IMR-90 (cell line): ENCODE data around the gene TEX22. TPM values are rescaled to one million over a fixed set of nuclear protein-coding genes. Genes with fewer than 3 reads are reported as not detected.

Experiments used
- ATAC-seq: fragments of 200-7000 bp; cut with Tn5 transposase; 2 replicates; pipeline ENCODE4 v1.9.1; 2020; ENCODE audit warnings: low read depth, mild to moderate bottlenecking, moderate library complexity
- BruUV-seq: library from RNA; stranded (reverse); fragments of 400-500 nt; replicated peaks from 2 replicates; lab custom pipeline; 2021; lab: Mats Ljungman, UMichigan
- CTCF ChIA-PET: fragments of 300-600 bp; formaldehyde crosslinking; extraction: SDS; loops from one replicate; lab custom pipeline; 2021; ENCODE audit warnings: antibody characterized with exemption; lab: Yijun Ruan, JAX
- POLR2A ChIA-PET: fragments of 300-600 bp; sonication (Branson Sonifier 250); formaldehyde crosslinking; loops from one replicate; lab custom pipeline; 2022; ENCODE audit warnings: antibody characterized with exemption; ENCODE audit not compliant: unreplicated experiment; lab: Charles Lee
- DNase-seq: peaks from one replicate; pipeline ENCODE4 v3.0.0; 2013
- H2AFZ ChIP-seq: replicated peaks from 2 replicates; pipeline ENCODE3; 2013; ENCODE audit warnings: low read length, mild to moderate bottlenecking; ENCODE audit not compliant: poor library complexity
- H2AK5ac ChIP-seq: 2 replicates; pipeline ENCODE4 v1.6.1; 2013; ENCODE audit warnings: low read depth, low read length, inconsistent platforms
- H2AK9ac ChIP-seq: replicated peaks from 2 replicates; pipeline ENCODE3; 2013; ENCODE audit warnings: mild to moderate bottlenecking, low read depth, low read length, moderate library complexity; ENCODE audit not compliant: poor library complexity
- H2BK120ac ChIP-seq: 2 replicates; pipeline ENCODE4 v1.6.1; 2013; ENCODE audit warnings: low read depth, low read length, inconsistent platforms
- H2BK15ac ChIP-seq: 3 replicates; pipeline ENCODE4 v1.6.1; 2013; ENCODE audit warnings: low read depth, low read length, inconsistent platforms
- H2BK20ac ChIP-seq: 2 replicates; pipeline ENCODE4 v1.6.1; 2013; ENCODE audit warnings: low read depth, mild to moderate bottlenecking, inconsistent platforms, low read length, moderate library complexity
- H2BK5ac ChIP-seq: 2 replicates; pipeline ENCODE4 v1.6.1; 2013; ENCODE audit warnings: mild to moderate bottlenecking, low read depth, low read length, inconsistent platforms; ENCODE audit not compliant: poor library complexity, severe bottlenecking
- H3K14ac ChIP-seq: replicated peaks from 2 replicates; pipeline ENCODE4 v1.6.1; 2013; ENCODE audit warnings: low read depth, low read length, inconsistent platforms
- H3K18ac ChIP-seq: 2 replicates; pipeline ENCODE4 v1.6.1; 2013; ENCODE audit warnings: low read depth, low read length, control low read depth
- H3K23ac ChIP-seq: 2 replicates; pipeline ENCODE4 v1.6.1; 2013; ENCODE audit warnings: low read depth, low read length, inconsistent platforms
- H3K27ac ChIP-seq: 2 replicates; pipeline ENCODE4 v1.5.1; 2013; ENCODE audit warnings: mild to moderate bottlenecking, control low read depth, low read length; ENCODE audit not compliant: insufficient read depth
- H3K27me3 ChIP-seq: 2 replicates; pipeline ENCODE4 v1.6.1; 2013; ENCODE audit warnings: low read length; ENCODE audit not compliant: control insufficient read depth, insufficient read depth
- H3K36me3 ChIP-seq: 2 replicates; pipeline ENCODE4 v1.6.1; 2013; ENCODE audit warnings: low read length, mixed read lengths; ENCODE audit not compliant: control insufficient read depth, insufficient read depth
- H3K4ac ChIP-seq: 2 replicates; pipeline ENCODE4 v1.6.1; 2013; ENCODE audit warnings: low read depth, low read length, inconsistent platforms
- H3K4me1 ChIP-seq: 2 replicates; pipeline ENCODE4 v1.6.1; 2013; ENCODE audit warnings: low read length, mixed read lengths; ENCODE audit not compliant: control insufficient read depth, insufficient read depth
- H3K4me2 ChIP-seq: 2 replicates; pipeline ENCODE4 v1.6.1; 2013; ENCODE audit warnings: low read depth, mild to moderate bottlenecking, control low read depth, low read length, moderate library complexity
- H3K4me3 ChIP-seq: 2 replicates; pipeline ENCODE4 v1.5.1; 2013; ENCODE audit warnings: low read depth, mild to moderate bottlenecking, control low read depth, low read length, moderate library complexity; ENCODE audit not compliant: insufficient read depth
- H3K56ac ChIP-seq: 2 replicates; pipeline ENCODE4 v1.6.1; 2013; ENCODE audit warnings: low read length, inconsistent platforms; ENCODE audit not compliant: insufficient read depth; ENCODE audit errors: extremely low read depth
- H3K79me1 ChIP-seq, 2 experiments: 2 replicates each; pipeline ENCODE4 v1.6.1; 2013; ENCODE audit warnings: low read length in 2 of 2, inconsistent platforms in 1 of 2, low read depth in 1 of 2
- H3K9ac ChIP-seq: 2 replicates; pipeline ENCODE4 v1.6.1; 2013; ENCODE audit warnings: low read depth, low read length, control low read depth
- H3K9me1 ChIP-seq: 2 replicates; pipeline ENCODE4 v1.6.1; 2013; ENCODE audit warnings: low read length, inconsistent platforms; ENCODE audit not compliant: insufficient read depth
- H3K9me3 ChIP-seq: 2 replicates; pipeline ENCODE4 v1.6.1; 2013; ENCODE audit warnings: low read length; ENCODE audit not compliant: control insufficient read depth, insufficient read depth
- H4K20me1 ChIP-seq: 2 replicates; pipeline ENCODE4 v1.6.1; 2013; ENCODE audit warnings: low read length, inconsistent platforms; ENCODE audit not compliant: insufficient read depth
- H4K5ac ChIP-seq: 2 replicates; pipeline ENCODE4 v1.6.1; 2013; ENCODE audit warnings: mild to moderate bottlenecking, low read depth, low read length, control low read depth
- H4K8ac ChIP-seq, 2 experiments: 2 replicates each; pipeline ENCODE4 v1.6.1; 2013; ENCODE audit warnings: low read depth in 2 of 2, low read length in 2 of 2, control low read depth in 1 of 2, inconsistent platforms in 1 of 2
- H4K91ac ChIP-seq: 2 replicates; pipeline ENCODE4 v1.6.1; 2013; ENCODE audit warnings: low read depth, low read length, inconsistent platforms; ENCODE audit not compliant: insufficient read depth
- BHLHE40 ChIP-seq: fragments of 150-350 bp; IDR thresholded peaks from 2 replicates; pipeline ENCODE4 v1.6.1; 2016; ENCODE audit warnings: mild to moderate bottlenecking, low read depth, low read length
- ELK1 ChIP-seq: fragments of 150-350 bp; IDR thresholded peaks from 2 replicates; pipeline ENCODE4 v1.6.1; 2016; ENCODE audit warnings: low read depth, mild to moderate bottlenecking, low read length, moderate library complexity, borderline replicate concordance
- FOS ChIP-seq: fragments of 150-350 bp; IDR thresholded peaks from 2 replicates; pipeline ENCODE4 v1.6.1; 2016; ENCODE audit warnings: low read depth, low read length
- MAZ ChIP-seq: IDR thresholded peaks from 2 replicates; pipeline ENCODE4 v1.6.1; 2012; ENCODE audit warnings: low read depth, mild to moderate bottlenecking, low read length, improper control_type of control experiment, moderate library complexity, borderline replicate concordance
- MXI1 ChIP-seq: IDR thresholded peaks from 2 replicates; pipeline ENCODE4 v1.6.1; 2012; ENCODE audit warnings: low read depth, mild to moderate bottlenecking, low read length, moderate library complexity, borderline replicate concordance
- NFE2L2 ChIP-seq: fragments of 150-350 bp; IDR thresholded peaks from 2 replicates; pipeline ENCODE4 v1.6.1; 2016; ENCODE audit warnings: low read depth, mild to moderate bottlenecking, low read length
- RFX5 ChIP-seq: IDR thresholded peaks from 2 replicates; pipeline ENCODE4 v1.8.0; 2012; ENCODE audit warnings: low read depth, mild to moderate bottlenecking, low read length, moderate library complexity
- WGBS, 2 experiments: methylation state at CpG; one replicate each; pipeline versions ENCODE4 v1.1.5 to v1.1.7; 2013; ENCODE audit warnings: missing lambda C conversion rate in 2 of 2; ENCODE audit not compliant: insufficient read length in 1 of 2; ENCODE audit errors: extremely low coverage in 2 of 2; 5-methylcytosine and 5-hydroxymethylcytosine counted together
- dilution Hi-C: fragments of 300-500 bp; cut with HindIII; formaldehyde crosslinking; loops from one replicate; pipeline ENCODE4 v1.14.3; 2018; ENCODE audit warnings: low sequenced_read_pairs; ENCODE audit not compliant: unreplicated experiment
- in situ Hi-C: fragments of 300-500 bp; cut with MboI; formaldehyde crosslinking; loops from 3 replicates; pipeline ENCODE4 v1.14.3; 2019; ENCODE audit warnings: low sequenced_read_pairs, inconsistent platforms, mixed read lengths
- intact Hi-C: fragments of 100-400 bp; cut with micrococcal nuclease; formaldehyde crosslinking; loops from 2 replicates; pipeline ENCODE4 v1.10.0; 2022
- polyA plus RNA-seq, 3 experiments: library from polyadenylated mRNA; depleted of rRNA; stranded (reverse); fragments of >200 nt; gene quantifications; 2 replicates each; pipeline ENCODE4 v1.2.3, GENCODE V29; 2012; ENCODE audit warnings: low replicate concordance in 1 of 3
- total RNA-seq: library from RNA; depleted of rRNA; stranded (reverse); fragments of >200 nt; gene quantifications from 2 replicates; pipeline ENCODE4 v1.2.3, GENCODE V29; 2012

TEX22 gene
- total and polyA plus RNA-seq, 2 of the 4 experiments (the other 2 are of a cell fraction): 0.10 to 0.18 TPM

- Histone ChIP-seq H4K5ac (no peak overlapping the region), H4K8ac (no peak overlapping the region), H3K4ac (no peak overlapping the region), H4K20me1 (no peaks in the 10 kb centered on the region), H3K23ac (no peak overlapping the region), H2BK15ac (no peak overlapping the region), H2AFZ (no peak overlapping the region), H3K79me1 (no peaks in the 10 kb centered on the region), H3K4me3 (no peak overlapping the region), H2AK5ac (no peak overlapping the region), H3K56ac (no peak overlapping the region), H2BK20ac (no peak overlapping the region), H3K36me3 (peaks cover 24% of the 10 kb centered on the region; the same call in 1 of the 2 replicates), H3K4me2 (no peak overlapping the region), H2AK9ac (no peak overlapping the region), H4K91ac (no peak overlapping the region), H3K9me1 (no peaks in the 10 kb centered on the region), H3K27me3 (no peaks in the 10 kb centered on the region), H2BK5ac (no peak overlapping the region), H3K9me3 (no peaks in the 10 kb centered on the region), H3K14ac (no peak overlapping the region), H3K27ac (no peak overlapping the region), H2BK120ac (no peak overlapping the region), H3K18ac (no peak overlapping the region), H3K9ac (no peak overlapping the region), H3K4me1 (no peaks in the 10 kb centered on the region)
- no TSS peak for BruUV-seq
- ChIA-PET CTCF (no interaction called here), POLR2A (no interaction called here)
- no peak for DNase-seq
- WGBS, 2 experiments: 92% methylated on average over 23 of the region's 27 CpGs; no CpG with 5 or more reads in 1 of the 2 experiments
- dilution Hi-C loops (no loop called here), in situ Hi-C loops (no loop called here), intact Hi-C loops (no loop called here)
- TF ChIP-seq RFX5 (no peak), MXI1 (no peak), ELK1 (no peak), MAZ (no peak), NFE2L2 (no peak), FOS (no peak), BHLHE40 (no peak)
- ATAC-seq: no peak
Measured at GRCh38 chr14:105381446-105382342, 16.6 kb upstream of the TEX22 start.
